Measurements from ENCODE around the gene NTN1. TPM values are rescaled to one million over a fixed set of nuclear protein-coding genes. Genes with fewer than 3 reads are reported as not detected.

NTN1 gene
- total RNA-seq, 1 donor from 2014 or later, result 7.8 TPM

GRCh38 chr17:9044772-9045463, 23.6 kb downstream of the NTN1 start:
- intact Hi-C loops (cut with DNase I), result no loop called here
- no peak for DNase-seq
- Histone ChIP-seq H3K4me3 (no peak overlapping the region), H3K27me3 (ENCODE audit: low read depth) (no peaks in the 10 kb centered on the region), H3K9me3 (peaks cover 10% of the 10 kb centered on the region), H3K4me1 (no peaks in the 10 kb centered on the region), H3K36me3 (no peaks in the 10 kb centered on the region), H3K27ac (no peak overlapping the region)
- ATAC-seq, result no peak
- TF ChIP-seq, protein P1, sequence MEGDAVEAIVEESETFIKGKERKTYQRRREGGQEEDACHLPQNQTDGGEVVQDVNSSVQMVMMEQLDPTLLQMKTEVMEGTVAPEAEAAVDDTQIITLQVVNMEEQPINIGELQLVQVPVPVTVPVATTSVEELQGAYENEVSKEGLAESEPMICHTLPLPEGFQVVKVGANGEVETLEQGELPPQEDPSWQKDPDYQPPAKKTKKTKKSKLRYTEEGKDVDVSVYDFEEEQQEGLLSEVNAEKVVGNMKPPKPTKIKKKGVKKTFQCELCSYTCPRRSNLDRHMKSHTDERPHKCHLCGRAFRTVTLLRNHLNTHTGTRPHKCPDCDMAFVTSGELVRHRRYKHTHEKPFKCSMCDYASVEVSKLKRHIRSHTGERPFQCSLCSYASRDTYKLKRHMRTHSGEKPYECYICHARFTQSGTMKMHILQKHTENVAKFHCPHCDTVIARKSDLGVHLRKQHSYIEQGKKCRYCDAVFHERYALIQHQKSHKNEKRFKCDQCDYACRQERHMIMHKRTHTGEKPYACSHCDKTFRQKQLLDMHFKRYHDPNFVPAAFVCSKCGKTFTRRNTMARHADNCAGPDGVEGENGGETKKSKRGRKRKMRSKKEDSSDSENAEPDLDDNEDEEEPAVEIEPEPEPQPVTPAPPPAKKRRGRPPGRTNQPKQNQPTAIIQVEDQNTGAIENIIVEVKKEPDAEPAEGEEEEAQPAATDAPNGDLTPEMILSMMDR (IDR thresholded peaks at IDR 0.05), result no peak

- ATAC-seq (peak; percentile 82 to 89), DNase-seq (no peak)
- H3K4me3 ChIP-seq, result no peak overlapping the region
- no peaks in the 10 kb centered on the region for H3K36me3 ChIP-seq
- TF ChIP-seq, protein P1 (IDR thresholded peaks at IDR 0.05), result no peak
- intact Hi-C loops (cut with DNase I), result no loop called here
- H3K27me3 ChIP-seq (ENCODE audit: low read depth), result peaks cover 5% of the 10 kb centered on the region
- peak overlapping the region; percentile 20 for H3K27ac ChIP-seq
- no peaks in the 10 kb centered on the region for H3K4me1 ChIP-seq
- peaks cover 7% of the 10 kb centered on the region for H3K9me3 ChIP-seq
Measured at GRCh38 chr17:9050801-9051401, 29.6 kb downstream of the NTN1 start.

- H3K4me1 ChIP-seq, result no peaks in the 10 kb centered on the region
- no peak overlapping the region for H3K4me3 ChIP-seq
- no peak for ATAC-seq
- intact Hi-C loops (cut with DNase I), result no loop called here
- H3K9me3 ChIP-seq, result peaks cover 7% of the 10 kb centered on the region
- peaks cover 5% of the 10 kb centered on the region for H3K27me3 ChIP-seq (ENCODE audit: low read depth)
- DNase-seq, result no peak
- no peak overlapping the region for H3K27ac ChIP-seq
- H3K36me3 ChIP-seq, result no peaks in the 10 kb centered on the region
- TF ChIP-seq, protein P1 (IDR thresholded peaks at IDR 0.05), result no peak
Measured at GRCh38 chr17:9051561-9051960, 30.3 kb downstream of the NTN1 start.

- DNase-seq (no peak), ATAC-seq (no peak)
- TF ChIP-seq, protein P1 (IDR thresholded peaks at IDR 0.05), result no peak
- intact Hi-C loops (cut with DNase I), result no loop called here
- Histone ChIP-seq H3K27ac (no peak overlapping the region), H3K36me3 (no peaks in the 10 kb centered on the region), H3K27me3 (ENCODE audit: low read depth) (peaks cover 5% of the 10 kb centered on the region), H3K4me1 (no peaks in the 10 kb centered on the region), H3K4me3 (no peak overlapping the region), H3K9me3 (peaks cover 3% of the 10 kb centered on the region)
Measured at GRCh38 chr17:9052921-9053320, 31.6 kb downstream of the NTN1 start.

GRCh38 chr17:9053406-9053805, 32.1 kb downstream of the NTN1 start:
- no peak for ATAC-seq
- no peaks in the 10 kb centered on the region for H3K9me3 ChIP-seq
- no peaks in the 10 kb centered on the region for H3K4me1 ChIP-seq
- H3K36me3 ChIP-seq, result no peaks in the 10 kb centered on the region
- TF ChIP-seq, protein P1 (IDR thresholded peaks at IDR 0.05), result no peak
- H3K27me3 ChIP-seq (ENCODE audit: low read depth), result peaks cover 5% of the 10 kb centered on the region
- intact Hi-C loops (cut with DNase I), result no loop called here
- no peak overlapping the region for H3K4me3 ChIP-seq
- DNase-seq, result no peak
- H3K27ac ChIP-seq, result no peak overlapping the region

Measured in lower lobe of right lung (tissue), 2 donors.